IMR-90 (cell line): ENCODE data around the gene CEP76.

Experiments
- MAZ ChIP-seq: IDR thresholded peaks from 2 replicates; pipeline ENCODE4 v1.6.1; 2012; ENCODE audit warnings: low read depth, mild to moderate bottlenecking, low read length, improper control_type of control experiment, moderate library complexity, borderline replicate concordance
- POLR2A ChIP-seq: IDR thresholded peaks from 2 replicates; pipeline ENCODE4 v1.6.1; 2012; ENCODE audit warnings: mild to moderate bottlenecking, low read depth, low read length
- RCOR1 ChIP-seq: IDR thresholded peaks from 2 replicates; pipeline ENCODE4 v1.6.1; 2012; ENCODE audit warnings: mild to moderate bottlenecking, low read length, improper control_type of control experiment; ENCODE audit not compliant: insufficient replicate concordance
- TF ChIP-seq, protein P1 (sequence below): fragments of 150-350 bp; IDR thresholded peaks from 2 replicates; pipeline ENCODE4 v1.6.1; 2017; ENCODE audit warnings: mild to moderate bottlenecking, antibody characterized with exemption, low read length, low read depth
- TF ChIP-seq, protein P2 (sequence below): conservative IDR thresholded peaks from 2 replicates; pipeline ENCODE4 v1.5.1; 2012; ENCODE audit warnings: mild to moderate bottlenecking, low read depth, low read length, improper control_type of control experiment
- TF ChIP-seq, protein P3 (sequence below): fragments of 150-350 bp; IDR thresholded peaks from 2 replicates; pipeline ENCODE4 v1.6.1; 2016; ENCODE audit warnings: low read depth, mild to moderate bottlenecking, low read length, moderate library complexity, borderline replicate concordance

DNA sequence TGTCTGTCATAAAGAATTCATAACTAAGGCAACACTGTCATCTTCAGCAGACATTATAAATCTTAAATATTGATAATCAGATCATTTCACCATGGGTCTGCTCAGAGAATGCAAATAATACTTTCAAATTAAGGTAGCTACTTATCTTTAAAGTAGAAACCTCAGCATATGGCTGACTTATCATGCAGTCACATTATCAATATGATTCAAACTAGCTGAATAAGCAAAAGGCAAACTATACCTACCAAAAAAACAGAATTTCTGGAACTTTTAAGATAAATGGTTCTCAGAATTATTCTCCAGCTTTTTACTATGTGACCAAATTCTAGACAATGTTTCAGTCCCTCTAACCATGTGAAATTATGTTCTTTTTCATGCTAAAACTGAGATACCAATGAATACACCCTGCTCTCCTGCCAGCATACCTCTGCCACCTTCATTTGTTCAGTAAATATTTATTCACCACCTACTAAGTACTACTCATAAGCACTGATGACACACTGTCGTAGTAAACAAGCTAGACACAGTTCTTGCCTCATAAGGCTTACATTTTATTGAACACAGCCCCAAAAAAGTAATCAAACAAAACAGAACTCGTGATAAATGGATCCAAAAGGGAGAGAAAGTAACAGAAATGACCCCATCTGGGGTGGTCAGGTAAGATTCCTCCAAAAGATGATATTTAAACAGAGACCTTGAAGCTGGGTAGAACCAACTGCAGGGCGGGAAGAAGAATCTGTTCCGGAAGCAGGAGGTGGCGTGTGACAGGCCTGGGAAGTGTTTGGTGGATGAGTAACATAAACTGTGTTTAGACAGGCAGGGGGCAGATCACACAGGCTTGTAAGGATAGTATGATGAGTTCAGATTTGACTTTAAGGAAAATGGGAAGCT lies 62.3 kb downstream of the CEP76 start:
- TF ChIP-seq MAZ (no peak), POLR2A (no peak), RCOR1 (no peak)
- TF ChIP-seq, protein P1, sequence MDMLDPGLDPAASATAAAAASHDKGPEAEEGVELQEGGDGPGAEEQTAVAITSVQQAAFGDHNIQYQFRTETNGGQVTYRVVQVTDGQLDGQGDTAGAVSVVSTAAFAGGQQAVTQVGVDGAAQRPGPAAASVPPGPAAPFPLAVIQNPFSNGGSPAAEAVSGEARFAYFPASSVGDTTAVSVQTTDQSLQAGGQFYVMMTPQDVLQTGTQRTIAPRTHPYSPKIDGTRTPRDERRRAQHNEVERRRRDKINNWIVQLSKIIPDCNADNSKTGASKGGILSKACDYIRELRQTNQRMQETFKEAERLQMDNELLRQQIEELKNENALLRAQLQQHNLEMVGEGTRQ: no peak
- TF ChIP-seq, protein P2, sequence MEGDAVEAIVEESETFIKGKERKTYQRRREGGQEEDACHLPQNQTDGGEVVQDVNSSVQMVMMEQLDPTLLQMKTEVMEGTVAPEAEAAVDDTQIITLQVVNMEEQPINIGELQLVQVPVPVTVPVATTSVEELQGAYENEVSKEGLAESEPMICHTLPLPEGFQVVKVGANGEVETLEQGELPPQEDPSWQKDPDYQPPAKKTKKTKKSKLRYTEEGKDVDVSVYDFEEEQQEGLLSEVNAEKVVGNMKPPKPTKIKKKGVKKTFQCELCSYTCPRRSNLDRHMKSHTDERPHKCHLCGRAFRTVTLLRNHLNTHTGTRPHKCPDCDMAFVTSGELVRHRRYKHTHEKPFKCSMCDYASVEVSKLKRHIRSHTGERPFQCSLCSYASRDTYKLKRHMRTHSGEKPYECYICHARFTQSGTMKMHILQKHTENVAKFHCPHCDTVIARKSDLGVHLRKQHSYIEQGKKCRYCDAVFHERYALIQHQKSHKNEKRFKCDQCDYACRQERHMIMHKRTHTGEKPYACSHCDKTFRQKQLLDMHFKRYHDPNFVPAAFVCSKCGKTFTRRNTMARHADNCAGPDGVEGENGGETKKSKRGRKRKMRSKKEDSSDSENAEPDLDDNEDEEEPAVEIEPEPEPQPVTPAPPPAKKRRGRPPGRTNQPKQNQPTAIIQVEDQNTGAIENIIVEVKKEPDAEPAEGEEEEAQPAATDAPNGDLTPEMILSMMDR: 0 out of 2 replicates have a peak, but pooled peaks have one; percentile 16
- TF ChIP-seq, protein P3, sequence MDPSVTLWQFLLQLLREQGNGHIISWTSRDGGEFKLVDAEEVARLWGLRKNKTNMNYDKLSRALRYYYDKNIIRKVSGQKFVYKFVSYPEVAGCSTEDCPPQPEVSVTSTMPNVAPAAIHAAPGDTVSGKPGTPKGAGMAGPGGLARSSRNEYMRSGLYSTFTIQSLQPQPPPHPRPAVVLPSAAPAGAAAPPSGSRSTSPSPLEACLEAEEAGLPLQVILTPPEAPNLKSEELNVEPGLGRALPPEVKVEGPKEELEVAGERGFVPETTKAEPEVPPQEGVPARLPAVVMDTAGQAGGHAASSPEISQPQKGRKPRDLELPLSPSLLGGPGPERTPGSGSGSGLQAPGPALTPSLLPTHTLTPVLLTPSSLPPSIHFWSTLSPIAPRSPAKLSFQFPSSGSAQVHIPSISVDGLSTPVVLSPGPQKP: no peak
